K562 (cell line): ENCODE measurements around the gene INSYN2B. TPM values are rescaled to one million over a fixed set of nuclear protein-coding genes. Genes with fewer than 3 reads are reported as not detected.
A peak's percentile ranks its signal among the peaks of the same experiment; 100 is the strongest.

ENCODE experiments used
- REST ChIP-seq, 2 experiments: fragments of 450-650 bp; formaldehyde crosslinking in 1 of 2; IDR thresholded peaks; 2 replicates each; pipeline versions ENCODE4 v1.4.0 to v1.6.1; 2014 to 2020; ENCODE audit warnings: mild to moderate bottlenecking in 2 of 2, borderline replicate concordance in 1 of 2, low read depth in 1 of 2
- SIN3B ChIP-seq: fragments of 450-650 bp; IDR thresholded peaks from 2 replicates; pipeline ENCODE4 v1.6.1; 2017; ENCODE audit warnings: low read depth, mild to moderate bottlenecking, moderate library complexity
- TEAD4 ChIP-seq, 2 experiments: sonication (generic) in 1 of 2; formaldehyde crosslinking in 1 of 2; IDR thresholded peaks; 2 replicates each; pipeline versions ENCODE4 v1.6.1 to v1.8.0; 2012 to 2022; ENCODE audit warnings: borderline replicate concordance in 1 of 2, inconsistent platforms in 1 of 2, low read length in 1 of 2, mild to moderate bottlenecking in 1 of 2, missing genetic modification reagents in 1 of 2
- polyA plus RNA-seq, 8 experiments: library from polyadenylated mRNA; depleted of rRNA in 4 of 8; stranded (reverse) in 5 of 8; unstranded in 3 of 8; fragments of >200 nt; fragmentation: Nextera tagmentation in 2 of 8; fragmentation: Illumina TruSeq in 1 of 8; extraction: Ambion mirVana in 2 of 8; extraction: Trizol in 1 of 8; gene quantifications; 2 replicates each; pipeline versions ENCODE4 v1.2.1 to v1.2.3, GENCODE V29; 2011 to 2014; ENCODE audit warnings: inconsistent platforms in 1 of 8, missing spikeins in 1 of 8
- total RNA-seq, 7 experiments: library from RNA; depleted of rRNA in 6 of 7; stranded (reverse); fragments of >200 nt in 6 of 7; fragmentation: Illumina TruSeq in 2 of 7; extraction: Trizol in 2 of 7; gene quantifications; 2 replicates each; pipeline versions ENCODE4 v1.2.1 to v1.2.3, GENCODE V29; 2011 to 2021; ENCODE audit warnings: low replicate concordance in 1 of 7

Gene INSYN2B
- total and polyA plus RNA-seq, 9 of the 15 experiments (the other 6 are each of a cell fraction or from before 2014, with no cell fraction given) = not detected

DNA sequence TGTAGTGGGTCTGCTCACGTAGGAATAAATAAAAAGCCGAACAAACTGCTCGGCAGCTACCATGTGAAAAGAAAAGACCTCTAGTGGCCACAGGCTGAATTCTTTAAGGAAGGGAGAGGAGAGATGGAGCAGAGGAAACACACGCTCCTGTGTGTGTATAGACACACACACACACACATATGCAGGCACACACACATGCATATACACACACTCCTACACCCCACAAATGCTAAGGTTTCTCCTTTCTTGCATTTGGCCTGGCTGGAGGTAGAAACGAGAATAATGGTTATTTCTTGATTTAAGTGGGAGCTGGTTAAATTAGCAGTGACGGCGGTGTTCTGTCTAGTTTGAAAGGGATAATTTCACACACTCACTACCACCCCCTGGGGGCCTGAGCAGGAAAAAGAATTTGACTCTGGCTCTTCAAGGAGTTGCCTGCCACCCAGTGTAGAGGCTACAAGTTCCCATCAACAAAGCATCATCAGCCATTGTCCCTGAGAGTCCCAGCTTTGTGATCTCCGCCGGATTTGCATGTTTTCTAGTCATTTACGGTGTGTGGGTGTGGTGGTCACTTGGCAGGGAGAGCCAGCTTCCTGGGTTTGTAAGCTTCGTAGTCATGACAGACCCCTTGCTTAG is at the start of gene INSYN2B (continued):
- TF ChIP-seq REST (IDR thresholded peaks at IDR 0.05; ENCODE audit: borderline replicate concordance) = peak; percentile 62
- no peak for TF ChIP-seq REST (CRISPR knock-in tag; IDR thresholded peaks at IDR 0.05; ENCODE audit: low read depth)
- TF ChIP-seq TEAD4 (IDR thresholded peaks at IDR 0.05; ENCODE audit: low read length) = 0 out of 2 replicates have a peak, but pooled peaks have one; percentile 3
- TF ChIP-seq TEAD4 (CRISPR knock-in tag; IDR thresholded peaks at IDR 0.05; ENCODE audit: borderline replicate concordance) = no peak
- no peak for TF ChIP-seq SIN3B
